Measurements from ENCODE around the gene PURB.
"Not testable (repeated sequence)": the region's sequence is repeated elsewhere in the genome, so short reads cannot be mapped to it uniquely, and the experiment has no call there.

The PURB gene

GRCh38 chr7:44891372-44891771 is 6.0 kb upstream of the PURB start:
- no peak for DNase-seq

GRCh38 chr7:44889086-44889781 is 3.9 kb upstream of the PURB start:
- DNase-seq: no peak

- no peak for DNase-seq
These were observed 2.0 kb upstream of the PURB start for GRCh38 chr7:44887293-44887692.

- no peak for DNase-seq
These were observed 523 bp downstream of the PURB start for GRCh38 chr7:44884621-44885393.

GRCh38 chr7:44883961-44884620 is 1.2 kb downstream of the PURB start:
- no peak for DNase-seq

GRCh38 chr7:44882899-44883298 is 2.4 kb downstream of the PURB start:
- DNase-seq: no peak

- DNase-seq: no peak
These were observed 3.7 kb downstream of the PURB start for GRCh38 chr7:44881610-44882009.

GRCh38 chr7:44881066-44881600 is 4.2 kb downstream of the PURB start:
- DNase-seq: no peak

GRCh38 chr7:44880317-44881018 is 4.9 kb downstream of the PURB start:
- DNase-seq: no peak

- DNase-seq: no peak
These were observed 8.9 kb downstream of the PURB start for GRCh38 chr7:44876393-44876792.

GRCh38 chr7:44875241-44875640 is 10.1 kb downstream of the PURB start:
- DNase-seq: no peak

GRCh38 chr7:44872787-44873186 is 12.5 kb downstream of the PURB start:
- DNase-seq: no peak

GRCh38 chr7:44871918-44872317 is 13.4 kb downstream of the PURB start:
- not testable (repeated sequence) for DNase-seq

- not testable (repeated sequence) for DNase-seq
These were observed 14.6 kb downstream of the PURB start for GRCh38 chr7:44870780-44871179.

GRCh38 chr7:44870336-44870735 is 15.0 kb downstream of the PURB start:
- DNase-seq: not testable (repeated sequence)

GRCh38 chr7:44867073-44867995 is 18.0 kb downstream of the PURB start:
- no peak for DNase-seq

GRCh38 chr7:44861949-44862348 is 23.4 kb downstream of the PURB start:
- DNase-seq: not testable (repeated sequence)

- DNase-seq: no peak
These were observed 27.2 kb downstream of the PURB start for GRCh38 chr7:44858161-44858560.

GRCh38 chr7:44854644-44855364 is 30.5 kb downstream of the PURB start:
- no peak for DNase-seq

GRCh38 chr7:44853391-44853790 is 31.9 kb downstream of the PURB start:
- DNase-seq: no peak

GRCh38 chr7:44852590-44852989 is 32.7 kb downstream of the PURB start:
- DNase-seq: no peak

All from NCI-H1930 (cell line).